Testis (tissue), 3 donors: ENCODE data around the gene ARHGAP32. TPM values are rescaled to one million over a fixed set of nuclear protein-coding genes. Genes with fewer than 3 reads are reported as not detected.

ENCODE experiments used
- DNase-seq: peaks from one replicate; pipeline ENCODE4 v3.0.0-alpha.2; 2019
- H3K27ac ChIP-seq, 2 donors: fragments of 200-600 bp; sonication (generic); one replicate each; pipeline ENCODE4 v1.5.1; 2019
- H3K27me3 ChIP-seq: fragments of 200-600 bp; sonication (generic); one replicate; pipeline ENCODE4 v1.5.1; 2019
- H3K36me3 ChIP-seq: fragments of 200-600 bp; sonication (generic); one replicate; pipeline ENCODE4 v1.5.1; 2017; ENCODE audit warnings: low read depth; ENCODE audit errors: missing control alignments
- H3K4me1 ChIP-seq: fragments of 200-600 bp; sonication (generic); one replicate; pipeline ENCODE4 v1.5.1; 2019
- H3K4me3 ChIP-seq, 2 donors: fragments of 200-600 bp; sonication (generic); one replicate each; pipeline ENCODE4 v1.5.1; 2017 to 2019
- H3K9me3 ChIP-seq: fragments of 200-600 bp; sonication (generic); one replicate; pipeline ENCODE4 v1.5.1; 2017
- CTCF ChIP-seq, 3 experiments: fragments of 450-650 bp in 2 of 3; fragments of 200-600 bp in 1 of 3; sonication (generic) in 1 of 3; IDR thresholded peaks; one replicate each; pipeline ENCODE4 v1.5.1; 2016 to 2019; ENCODE audit warnings: antibody characterized with exemption in 3 of 3, mild to moderate bottlenecking in 2 of 3, moderate library complexity in 1 of 3
- POLR2A ChIP-seq: fragments of 450-650 bp; IDR thresholded peaks from one replicate; pipeline ENCODE4 v1.6.1; 2017; ENCODE audit warnings: antibody characterized with exemption, mild to moderate bottlenecking, moderate library complexity
- WGBS, 2 donors: methylation state at CpG; one replicate each; pipeline ENCODE4 v1.1.5; 2018; 5-methylcytosine and 5-hydroxymethylcytosine counted together
- intact Hi-C: fragments of 100-400 bp; cut with DNase I; formaldehyde crosslinking; loops from one replicate; pipeline ENCODE4 v1.15.1; 2023; ENCODE audit warnings: low total_unique reads
- polyA plus RNA-seq: library from polyadenylated mRNA; stranded (reverse); fragments of 350-450 nt; fragmentation: Illumina TruSeq; extraction: RNeasy Lipid Tissue Mini Kit (QIAGEN cat#74804); gene quantifications from one replicate; pipeline ENCODE4 v1.2.3, GENCODE V29; 2014; ENCODE audit warnings: low read depth, low replicate concordance; ENCODE audit not compliant: insufficient read depth
- total RNA-seq, 2 donors: library from RNA; depleted of rRNA; stranded (reverse); fragments of >200 nt; gene quantifications; one replicate each; pipeline ENCODE4 v1.2.3, GENCODE V29; 2016

ARHGAP32 gene
- total and polyA plus RNA-seq, 3 donors from 2014 or later, result 33.0 to 58.1 (median 53.8) TPM

DNA sequence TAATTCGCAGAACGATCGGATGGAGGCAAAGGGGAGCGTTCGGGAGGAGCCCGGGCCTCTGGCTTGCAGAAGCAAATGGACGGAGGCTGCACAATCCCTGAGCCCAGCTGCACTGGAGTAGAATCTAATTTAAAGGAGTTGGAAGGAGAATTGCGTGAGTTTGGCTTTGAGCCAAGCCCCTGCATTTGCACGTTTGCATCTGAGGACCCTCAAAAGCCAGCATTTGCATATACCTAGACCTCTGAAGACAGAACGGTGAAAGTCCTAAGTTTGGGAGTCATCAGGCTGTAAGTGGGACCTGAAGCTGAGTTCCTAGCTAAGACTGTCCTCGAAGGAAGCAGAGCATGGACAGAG, 265.0 kb downstream of the ARHGAP32 start:
- WGBS, 2 donors, result 76 to 87% methylated on average over 11 of the region's 11 CpGs
- intact Hi-C loops, result no loop called here
- H3K27ac ChIP-seq, result no peak overlapping the region
- H3K4me1 ChIP-seq, result no peaks in the 10 kb centered on the region
- no peaks in the 10 kb centered on the region for H3K36me3 ChIP-seq
- H3K27me3 ChIP-seq, result no peaks in the 10 kb centered on the region
- H3K4me3 ChIP-seq, result no peak overlapping the region
- H3K9me3 ChIP-seq, result no peaks in the 10 kb centered on the region
- DNase-seq, result no peak
- TF ChIP-seq CTCF (IDR thresholded peaks at IDR 0.05), result no peak
- no peak for TF ChIP-seq POLR2A

GRCh38 chr11:128926437-128927107, 265.6 kb downstream of the ARHGAP32 start:
- H3K9me3 ChIP-seq, result no peaks in the 10 kb centered on the region

GRCh38 chr11:128926000-128926399, 266.1 kb downstream of the ARHGAP32 start:
- DNase-seq, result no peak
- TF ChIP-seq POLR2A (no peak), CTCF (IDR thresholded peaks at IDR 0.05) (no peak)
- WGBS, 2 donors, result 86 to 93% methylated on average over 3 of the region's 3 CpGs
- no peaks in the 10 kb centered on the region for H3K27me3 ChIP-seq
- intact Hi-C loops, result no loop called here
- no peak overlapping the region for H3K4me3 ChIP-seq
- H3K27ac ChIP-seq, result no peak overlapping the region
- no peaks in the 10 kb centered on the region for H3K4me1 ChIP-seq
- no peaks in the 10 kb centered on the region for H3K36me3 ChIP-seq
- H3K9me3 ChIP-seq, result no peaks in the 10 kb centered on the region

More at GRCh38 chr11:128926437-128927107, 265.6 kb downstream of the ARHGAP32 start:
- intact Hi-C loops, result no loop called here
- 87 to 94% methylated on average over 17 of the region's 17 CpGs for WGBS, 2 donors
- Histone ChIP-seq H3K27ac (no peak overlapping the region), H3K4me3 (no peak overlapping the region), H3K4me1 (no peaks in the 10 kb centered on the region), H3K36me3 (no peaks in the 10 kb centered on the region), H3K27me3 (no peaks in the 10 kb centered on the region)
- TF ChIP-seq POLR2A, result no peak
- no peak for TF ChIP-seq CTCF (IDR thresholded peaks at IDR 0.05)
- DNase-seq, result no peak

- DNase-seq, result no peak
- intact Hi-C loops, result no loop called here
- no peaks in the 10 kb centered on the region for H3K36me3 ChIP-seq
- whole genome bisulfite sequencing, 2 donors, result 45 to 60% methylated on average over 2 of the region's 2 CpGs
- no peaks in the 10 kb centered on the region for H3K4me1 ChIP-seq
- H3K27ac ChIP-seq, result no peak overlapping the region
- no peaks in the 10 kb centered on the region for H3K9me3 ChIP-seq
- H3K4me3 ChIP-seq, result no peak overlapping the region
- TF ChIP-seq POLR2A (no peak), CTCF (IDR thresholded peaks at IDR 0.05) (no peak)
- no peaks in the 10 kb centered on the region for H3K27me3 ChIP-seq
Observed at GRCh38 chr11:128925250-128925600, 266.9 kb downstream of the ARHGAP32 start.
